Motor neuron (in vitro differentiated cells): ENCODE measurements around the gene SLC41A1. TPM values are rescaled to one million over a fixed set of nuclear protein-coding genes. Genes with fewer than 3 reads are reported as not detected.

ENCODE experiments used
- ATAC-seq, 8 experiments: fragments of 200-7000 bp; cut with Tn5 transposase; replicated peaks in 6 of 8; 2 replicates each; pipeline ENCODE4 v1.8.0; 2021; ENCODE audit warnings: mild to moderate bottlenecking in 8 of 8, moderate library complexity in 8 of 8
- H3K27ac ChIP-seq, 2 donors: fragments of 250-450 bp; sonication (Bioruptor Pico); 2 replicates each; pipeline ENCODE4 v1.9.0; 2021; ENCODE audit warnings: antibody characterized with exemption in 2 of 2, mild to moderate bottlenecking in 2 of 2, moderate library complexity in 1 of 2
- H3K4me1 ChIP-seq, 2 donors: fragments of 250-450 bp; sonication (Bioruptor Pico); replicated peaks in 1 of 2; 2 replicates each; pipeline ENCODE4 v1.6.1; 2021; ENCODE audit warnings: antibody characterized with exemption in 2 of 2, mild to moderate bottlenecking in 2 of 2, moderate library complexity in 1 of 2
- H3K4me3 ChIP-seq, 5 donors: fragments of 250-450 bp; sonication (Bioruptor Pico); 2 replicates each; pipeline ENCODE4 v1.9.0; 2021; ENCODE audit warnings: antibody characterized with exemption in 5 of 5, mild to moderate bottlenecking in 5 of 5, moderate library complexity in 4 of 5
- WGBS, 10 experiments: fragments of 450-650 bp; shearing (Covaris generic); methylation state at CpG; one replicate each; pipeline ENCODE4 v1.0.0; 2022; 5-methylcytosine and 5-hydroxymethylcytosine counted together
- in situ Hi-C, 9 experiments: fragments of 400-800 bp; cut with MboI; loops; one replicate each; pipeline ENCODE4 v1.15.0; 2021; ENCODE audit warnings: low sequenced_read_pairs in 9 of 9, low pct_unique_long_range_greater_than_20kb in 2 of 9; ENCODE audit not compliant: unreplicated experiment in 9 of 9
- total RNA-seq, 8 experiments: library from RNA; unstranded; fragments of 300-600 nt; gene quantifications; 2 replicates each; pipeline versions ENCODE4 v1.2.3 to v1.2.4, GENCODE V29; 2022

SLC41A1 gene
- total RNA-seq, 8 experiments from 2014 or later: 9.1 to 72.4 (median 16.0) TPM

DNA sequence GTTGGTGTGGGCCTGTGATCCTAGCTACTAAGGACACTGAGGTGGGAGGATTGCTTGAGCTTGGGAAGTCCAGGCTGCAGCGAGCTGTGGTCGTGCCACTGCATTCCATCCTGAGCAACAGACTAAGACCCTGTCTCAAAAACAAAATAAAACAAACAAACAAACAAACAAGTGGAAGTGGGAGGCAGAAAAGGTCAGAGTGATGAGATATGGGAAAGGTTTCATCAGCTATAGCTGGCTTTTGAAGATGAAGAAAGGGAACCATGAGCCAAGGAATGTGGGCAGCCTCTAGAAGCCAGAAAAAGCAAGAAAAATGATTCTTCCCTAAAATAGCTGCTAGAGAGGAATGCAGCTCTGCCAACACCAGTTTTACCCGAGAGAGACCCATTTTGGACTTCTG, 52.4 kb downstream of the SLC41A1 start:
- Histone ChIP-seq H3K27ac (no peak overlapping the region), H3K4me3 (no peak overlapping the region), H3K4me1 (no peaks in the 10 kb centered on the region)
- ATAC-seq: no peak
- WGBS, 10 experiments: 33 to 94% (median 79%) methylated on average over 1 to 3 of the region's 3 CpGs; no CpG with 5 or more reads in 2 of the 10 experiments
- in situ Hi-C loops: no loop called here

DNA sequence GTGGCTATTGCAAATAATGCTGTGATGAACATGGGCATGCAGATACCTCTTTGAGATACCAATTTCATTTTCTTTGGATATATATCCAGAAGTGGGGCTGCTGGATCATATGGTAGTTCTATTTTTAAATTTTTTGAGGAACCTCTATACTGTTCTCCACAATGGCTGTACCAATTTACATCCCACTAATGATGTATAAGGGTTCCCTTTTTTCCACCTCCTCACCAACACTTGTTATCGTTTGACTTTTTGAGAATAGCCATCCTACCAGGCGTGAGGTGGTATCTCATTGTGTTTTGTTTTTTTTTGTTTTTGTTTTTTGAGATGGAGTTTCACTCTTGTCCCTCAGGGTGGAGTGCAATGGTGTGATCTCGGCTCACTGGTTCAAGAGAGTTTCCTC, 56.4 kb downstream of the SLC41A1 start:
- no peak overlapping the region for H3K27ac ChIP-seq
- H3K4me1 ChIP-seq: no peaks in the 10 kb centered on the region
- WGBS, 10 experiments: 64 to 100% (median 93%) methylated on average over 1 to 3 of the region's 3 CpGs; no CpG with 5 or more reads in 1 of the 10 experiments
- in situ Hi-C loops: no loop called here
- no peak overlapping the region for H3K4me3 ChIP-seq
- ATAC-seq: no peak

DNA sequence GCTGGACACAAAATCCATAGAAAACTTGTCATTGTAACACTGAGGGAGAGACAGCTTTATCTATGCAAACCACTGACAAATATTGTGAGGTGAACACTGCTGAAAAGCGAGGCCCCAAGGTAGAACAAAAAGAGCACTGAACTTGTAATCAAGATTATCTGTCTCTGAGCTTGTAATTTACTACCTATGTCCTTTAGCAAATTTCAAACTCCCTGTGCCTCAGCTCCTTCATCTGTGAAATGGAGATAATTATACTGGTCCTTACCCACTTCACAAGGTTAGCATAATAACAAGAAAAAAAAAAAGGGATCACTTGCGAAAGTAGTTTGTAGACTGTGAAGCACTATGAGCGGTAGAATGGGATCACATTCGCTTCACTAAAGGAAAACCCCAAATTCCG, 58.1 kb downstream of the SLC41A1 start:
- no peak for ATAC-seq
- no peaks in the 10 kb centered on the region for H3K4me1 ChIP-seq
- in situ Hi-C loops: no loop called here
- WGBS, 10 experiments: 44 to 92% (median 65%) methylated on average over 2 to 5 of the region's 5 CpGs; no CpG with 5 or more reads in 1 of the 10 experiments
- no peak overlapping the region for H3K4me3 ChIP-seq
- no peak overlapping the region for H3K27ac ChIP-seq

DNA sequence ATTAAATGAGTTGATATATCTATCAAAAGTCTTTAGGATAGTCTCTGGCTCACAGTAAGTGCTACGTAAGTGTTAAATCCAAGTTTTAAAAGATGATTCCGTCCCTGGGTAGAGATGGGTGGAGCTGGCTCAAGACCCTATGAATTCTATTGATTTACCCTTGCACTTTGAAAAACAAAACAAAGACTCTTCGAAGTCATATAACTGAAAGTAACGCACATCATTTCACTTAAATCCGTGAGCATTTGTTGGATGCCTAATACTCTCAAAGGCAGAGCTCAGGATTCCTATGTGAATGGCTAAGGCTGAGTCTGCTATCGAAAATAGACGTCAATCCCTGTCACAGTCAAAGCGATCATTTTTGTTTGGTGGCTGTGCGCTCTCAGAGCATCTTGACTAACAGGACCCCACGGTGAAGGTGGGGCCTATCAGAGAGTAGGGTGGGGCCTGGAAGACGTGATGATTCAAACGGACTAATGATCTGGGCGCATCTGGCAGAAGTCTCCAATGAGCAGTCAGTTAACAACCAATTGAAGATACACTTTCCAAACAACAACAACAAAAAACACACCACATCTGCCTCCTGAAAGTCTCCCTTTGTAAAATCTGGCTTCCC, 61.9 kb downstream of the SLC41A1 start:
- in situ Hi-C loops: no loop called here
- peaks cover 5 to 19% of the 10 kb centered on the region in 2 donors for H3K4me1 ChIP-seq
- H3K4me3 ChIP-seq: peak overlapping the region in 1 of 5 donors; percentile 67
- H3K27ac ChIP-seq: no peak overlapping the region
- WGBS, 10 experiments: 40 to 100% (median 88%) methylated on average over 2 to 13 of the region's 13 CpGs
- ATAC-seq: no peak

DNA sequence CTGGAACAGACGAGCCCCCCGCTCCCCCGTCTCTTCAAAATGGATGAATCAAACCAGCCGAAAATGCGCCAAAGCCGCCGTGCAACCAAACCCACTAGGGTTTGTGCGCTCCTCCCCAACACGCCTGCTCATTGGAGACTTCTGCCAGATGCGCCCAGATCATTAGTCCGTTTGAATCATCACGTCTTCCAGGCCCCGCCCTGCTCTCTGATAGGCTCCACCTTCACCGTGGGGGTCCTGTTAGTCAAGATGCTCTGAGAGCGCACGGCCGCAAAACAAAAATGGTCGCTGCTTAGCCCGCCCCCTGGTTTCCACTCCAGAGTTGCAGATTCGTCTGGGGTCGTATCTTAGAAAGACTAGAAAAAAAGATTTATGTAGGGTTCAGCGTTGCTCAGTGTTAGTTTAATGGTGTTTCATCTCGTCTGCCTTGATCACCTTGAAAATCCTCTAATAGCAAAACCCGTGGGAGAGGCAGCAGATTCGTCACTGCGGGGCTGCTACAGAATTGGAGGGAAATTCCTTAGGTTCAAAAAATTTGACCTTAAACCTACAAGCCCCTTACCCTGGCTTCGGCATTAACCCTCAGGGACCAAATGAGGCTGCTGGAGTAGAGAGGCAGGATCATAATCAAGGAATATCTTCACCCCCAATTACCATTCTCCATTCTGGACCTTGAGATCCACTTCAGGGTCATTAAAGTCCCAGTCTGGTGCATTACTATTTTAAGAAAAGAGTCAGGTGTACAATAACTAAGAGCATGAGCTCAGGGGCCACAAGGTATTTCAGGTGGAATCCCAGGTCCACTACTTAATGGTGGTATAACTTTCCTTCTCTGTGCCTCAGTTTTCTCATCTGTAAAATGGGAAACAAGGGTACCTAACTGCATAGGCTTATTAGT, 62.6 kb downstream of the SLC41A1 start, which contains the start of gene NUCKS1:
TSS of gene NUCKS1 (minus strand) at position 45 of the 898 bp plus-strand sequence. CDS start 209 bp downstream, outside the sequence.
- in situ Hi-C loops: no loop called here
- Histone ChIP-seq H3K4me1 (peaks cover 5 to 19% of the 10 kb centered on the region in 2 donors), H3K4me3 (peak within 1 kb of the TSS; percentile 52 to 94 (median 67)), H3K27ac (peak within 1 kb of the TSS; percentile 92 to 96)
- WGBS, 10 experiments: 0 to 3% (median 0%) methylated on average over 4 to 24 of the region's 27 CpGs; no CpG with 5 or more reads in 2 of the 10 experiments
- peak; percentile 60 to 82 (median 76) for ATAC-seq

DNA sequence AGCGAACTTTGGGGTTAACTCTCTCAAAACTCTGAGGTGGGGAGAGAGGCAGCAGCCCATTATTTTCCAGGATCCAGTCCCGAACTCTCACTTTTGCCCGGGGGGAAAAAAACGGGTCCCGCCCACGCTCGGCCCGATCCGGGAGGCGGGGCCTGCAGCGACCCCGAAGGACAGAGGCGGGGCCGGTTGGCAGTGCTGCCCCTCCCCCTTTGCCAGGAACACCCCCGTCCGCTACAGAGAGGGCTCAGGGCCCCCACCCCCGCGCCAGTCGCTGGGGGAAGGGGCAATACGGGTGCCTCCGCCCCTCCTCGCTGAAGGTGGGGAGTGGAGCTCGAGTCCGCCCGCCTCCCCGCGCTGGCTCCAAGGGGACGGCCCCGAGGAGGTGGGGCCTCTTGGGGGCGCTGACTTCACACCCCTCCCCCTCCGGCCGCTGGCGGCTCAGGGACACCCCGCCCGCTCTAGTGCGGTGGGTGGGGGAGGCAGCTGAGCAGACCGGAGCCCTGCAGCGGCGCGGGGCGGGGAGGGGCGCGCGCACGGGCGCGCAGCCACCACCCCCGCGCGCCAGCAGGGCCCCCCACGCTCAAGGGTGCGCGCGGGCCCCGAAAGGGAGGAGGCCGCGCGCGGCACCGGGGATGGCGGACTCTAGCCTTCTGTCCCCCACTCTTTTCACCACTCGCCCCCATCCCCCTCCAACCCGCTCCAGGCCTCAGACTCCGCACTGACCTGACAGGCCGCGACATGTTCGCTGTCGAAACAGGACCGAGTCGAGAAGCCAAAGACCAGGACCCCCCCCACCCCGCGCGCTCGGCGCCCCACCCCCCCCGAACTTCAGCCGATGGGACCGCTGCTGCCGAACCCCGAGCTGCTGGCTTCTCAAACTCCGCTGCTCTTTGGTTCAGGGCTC, 63.5 kb downstream of the SLC41A1 start:
- in situ Hi-C loops: no loop called here
- peaks cover 5 to 19% of the 10 kb centered on the region in 2 donors for H3K4me1 ChIP-seq
- peak overlapping the region; percentile 86 to 94 for H3K27ac ChIP-seq
- WGBS, 10 experiments: 0% methylated on average over 1 to 3 of the region's 81 CpGs; no CpG with 5 or more reads in 7 of the 10 experiments
- peak; percentile 74 to 86 (median 80) for ATAC-seq
- H3K4me3 ChIP-seq: peak overlapping the region; percentile 52 to 94 (median 67)

DNA sequence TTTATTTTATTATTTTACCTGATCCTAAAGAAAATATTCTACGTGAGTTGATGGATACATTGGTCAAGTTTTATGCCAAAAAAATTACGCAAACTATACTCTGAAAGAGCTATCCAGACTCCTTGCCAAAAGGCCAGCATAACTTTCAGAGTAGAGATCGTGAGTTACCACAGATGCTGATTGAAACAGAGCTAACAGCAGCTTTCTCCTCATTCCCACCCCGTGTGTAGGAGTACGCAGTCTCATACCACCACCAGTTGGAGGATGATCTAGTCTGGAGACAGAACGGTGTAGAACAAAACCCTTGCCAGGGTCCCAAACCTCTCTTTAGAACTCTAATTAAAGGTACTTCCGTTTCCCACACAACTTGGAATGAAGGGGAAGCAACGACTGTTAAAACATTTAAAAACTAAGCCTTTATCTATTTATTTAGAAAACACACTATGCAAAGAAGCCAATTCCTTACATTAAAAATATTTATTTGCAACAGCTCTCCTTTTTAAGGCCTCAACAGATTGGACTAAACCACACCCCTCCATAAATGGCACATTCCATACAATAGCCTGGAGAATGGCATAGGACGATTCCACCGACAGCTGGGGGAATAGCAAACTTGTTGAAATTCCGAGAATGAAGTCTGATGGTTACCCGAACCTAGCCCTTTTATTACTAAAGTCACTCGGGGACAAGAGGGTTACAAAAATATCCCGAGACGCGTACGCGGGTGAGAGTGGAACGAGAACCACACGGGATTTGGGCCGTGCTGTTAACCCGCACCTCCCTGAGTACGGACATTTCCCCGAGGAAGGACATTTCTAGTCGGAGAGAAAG, 64.4 kb downstream of the SLC41A1 start:
- H3K4me3 ChIP-seq: peak overlapping the region; percentile 52 to 94 (median 67)
- in situ Hi-C loops: no loop called here
- WGBS, 10 experiments: 0 to 36% (median 2%) methylated on average over 3 to 25 of the region's 25 CpGs
- H3K4me1 ChIP-seq: peaks cover 5 to 19% of the 10 kb centered on the region in 2 donors
- ATAC-seq: peak; percentile 28 to 48 (median 42)
- peak overlapping the region; percentile 86 to 94 for H3K27ac ChIP-seq

DNA sequence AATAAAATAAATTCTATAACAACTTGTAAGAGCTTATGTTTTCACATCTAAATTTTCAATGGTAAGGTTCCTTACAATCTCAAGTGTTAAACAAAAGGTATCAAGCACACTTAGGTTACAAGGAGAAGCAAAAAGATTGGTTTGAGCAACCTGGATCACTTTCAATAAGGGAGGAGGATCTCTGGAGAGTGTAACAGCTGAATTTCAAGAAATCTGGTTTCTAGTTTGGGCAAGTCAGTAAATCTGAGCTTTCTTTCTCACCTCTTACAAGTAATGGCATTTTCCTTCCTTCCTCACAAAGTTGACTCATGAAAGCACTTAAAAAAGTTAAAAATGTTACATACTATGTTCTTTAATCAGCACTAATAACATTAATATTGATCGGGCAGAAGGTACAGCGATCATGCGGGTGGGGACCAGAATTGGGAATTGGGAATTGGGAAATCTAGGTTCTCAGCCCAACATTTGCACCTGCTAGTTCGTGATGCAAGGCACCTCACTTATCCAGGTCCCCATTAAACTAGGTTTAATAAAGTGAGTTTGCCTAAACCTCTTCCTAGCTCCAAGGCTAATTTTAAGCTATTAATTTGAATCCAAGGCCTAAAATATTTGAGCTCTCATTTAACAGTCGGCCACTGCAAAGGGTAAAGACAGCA, 66.1 kb downstream of the SLC41A1 start:
- in situ Hi-C loops: no loop called here
- 40 to 100% (median 69%) methylated on average over 1 to 5 of the region's 5 CpGs; no CpG with 5 or more reads in 2 of the 10 experiments for WGBS, 10 experiments
- H3K27ac ChIP-seq: no peak overlapping the region
- ATAC-seq: no peak
- H3K4me3 ChIP-seq: no peak overlapping the region
- peaks cover 5 to 19% of the 10 kb centered on the region in 2 donors for H3K4me1 ChIP-seq

DNA sequence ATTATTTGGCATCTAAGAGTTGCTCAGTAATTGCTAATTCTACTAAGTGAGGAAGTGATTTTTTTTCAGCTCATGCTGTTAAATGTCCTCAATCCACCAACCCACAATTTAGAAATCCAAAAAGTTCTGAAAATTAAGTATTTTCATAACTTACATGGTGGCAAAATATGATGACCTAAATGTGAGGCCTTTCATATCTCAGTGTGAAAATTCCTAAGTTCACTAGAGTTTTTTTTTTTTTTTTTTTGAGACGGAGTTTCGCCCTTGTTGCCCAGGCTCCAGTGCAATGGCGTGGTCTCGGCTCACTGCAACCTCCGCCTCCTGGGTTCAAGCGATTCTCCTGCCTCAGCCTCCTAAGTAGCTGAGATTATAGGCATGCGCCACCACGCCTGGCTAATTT, 68.6 kb downstream of the SLC41A1 start:
- peaks cover 5 to 19% of the 10 kb centered on the region in 2 donors for H3K4me1 ChIP-seq
- no peak for ATAC-seq
- H3K4me3 ChIP-seq: no peak overlapping the region
- 89 to 100% (median 98%) methylated on average over 1 to 6 of the region's 8 CpGs; no CpG with 5 or more reads in 2 of the 10 experiments for WGBS, 10 experiments
- in situ Hi-C loops: no loop called here
- no peak overlapping the region for H3K27ac ChIP-seq

DNA sequence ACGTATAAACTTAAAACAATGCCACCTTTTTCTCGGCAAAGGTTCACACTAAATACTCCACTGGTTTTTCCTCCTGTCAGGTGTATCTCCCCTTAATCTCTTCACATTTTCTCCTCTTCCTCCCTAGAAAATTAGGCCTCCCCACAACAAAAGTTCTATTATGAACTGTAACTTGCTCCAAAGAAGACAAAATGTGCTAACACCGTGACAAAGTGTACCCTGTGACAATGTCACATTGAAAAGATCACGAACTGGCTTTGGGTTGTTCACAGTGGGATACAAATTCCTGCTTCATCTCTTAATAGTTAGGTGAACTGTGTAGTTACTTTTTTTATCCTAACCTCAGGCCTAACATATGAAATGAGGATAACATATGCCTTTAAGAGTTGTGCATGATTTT, 69.0 kb downstream of the SLC41A1 start:
- WGBS, 10 experiments: 25 to 76% (median 45%) methylated on average over 1 to 4 of the region's 4 CpGs
- no peak for ATAC-seq
- peaks cover 5 to 19% of the 10 kb centered on the region in 2 donors for H3K4me1 ChIP-seq
- in situ Hi-C loops: no loop called here
- H3K27ac ChIP-seq: no peak overlapping the region
- no peak overlapping the region for H3K4me3 ChIP-seq

DNA sequence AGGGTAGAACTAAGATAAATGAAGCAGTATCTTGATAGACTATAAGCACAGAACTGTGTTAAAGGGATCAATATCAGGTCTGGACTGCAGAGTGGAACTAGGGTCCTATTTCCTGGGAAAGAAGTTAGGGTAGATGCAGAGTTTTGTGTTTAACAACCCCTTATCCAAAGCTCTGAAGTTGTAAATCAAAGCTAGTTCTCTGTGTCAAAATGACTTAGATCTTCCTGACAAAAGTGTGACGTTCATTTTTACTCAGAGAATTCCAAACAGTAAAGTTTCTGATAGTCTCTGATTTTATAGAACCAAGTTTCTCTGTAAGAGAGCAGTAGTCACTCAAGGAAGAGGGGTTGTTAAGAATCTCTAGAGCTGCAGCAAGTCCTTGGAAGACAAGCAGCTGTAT, 71.3 kb downstream of the SLC41A1 start:
- in situ Hi-C loops: no loop called here
- no peak overlapping the region for H3K4me3 ChIP-seq
- H3K27ac ChIP-seq: no peak overlapping the region
- 11 to 100% (median 100%) methylated on average over 1 of the region's 1 CpG; no CpG with 5 or more reads in 1 of the 10 experiments for WGBS, 10 experiments
- ATAC-seq: no peak
- H3K4me1 ChIP-seq: peaks cover 0 to 3% of the 10 kb centered on the region in 2 donors
